Fibroblast of peridontal ligament (primary cell): ENCODE measurements around the gene AANAT.
"Not testable (repeated sequence)": the region's sequence is repeated elsewhere in the genome, so short reads cannot be mapped to it uniquely, and the experiment has no call there.

Source experiments
- DNase-seq: peaks from one replicate; pipeline ENCODE4 v3.0.0-alpha.2; 2010; ENCODE audit errors: extremely low read depth

AANAT gene

GRCh38 chr17:76506408-76507345, 39.3 kb downstream of the AANAT start:
- peak; percentile 61 for DNase-seq

- not testable (repeated sequence) for DNase-seq
Measured at GRCh38 chr17:76508472-76509063, 41.2 kb downstream of the AANAT start.

- no peak for DNase-seq
Measured at GRCh38 chr17:76510831-76511244, 43.4 kb downstream of the AANAT start.

GRCh38 chr17:76511668-76512365, 44.4 kb downstream of the AANAT start:
- no peak for DNase-seq

- DNase-seq: no peak
Measured at GRCh38 chr17:76512366-76513305, 45.2 kb downstream of the AANAT start.

GRCh38 chr17:76513306-76513692, 45.9 kb downstream of the AANAT start:
- no peak for DNase-seq

GRCh38 chr17:76514355-76514754, 47.0 kb downstream of the AANAT start:
- DNase-seq: not testable (repeated sequence)

- DNase-seq: peak; percentile 98
Measured at GRCh38 chr17:76515274-76515949, 48.0 kb downstream of the AANAT start.

GRCh38 chr17:76517638-76518038, 50.2 kb downstream of the AANAT start:
- no peak for DNase-seq

GRCh38 chr17:76519048-76519966, 51.9 kb downstream of the AANAT start:
- no peak for DNase-seq
